HepG2 (cell line): ENCODE results near the gene FAM89B. TPM values are rescaled to one million over a fixed set of nuclear protein-coding genes. Genes with fewer than 3 reads are reported as not detected.

Experiments used
- ATF1 ChIP-seq: IDR thresholded peaks from 2 replicates; pipeline ENCODE4 v1.6.1; 2016; ENCODE audit warnings: mild to moderate bottlenecking, control low read depth
- CREBL2 ChIP-seq: sonication (generic); formaldehyde crosslinking; IDR thresholded peaks from 2 replicates; pipeline ENCODE4 v1.8.1; 2023; ENCODE audit warnings: missing genetic modification reagents, mild to moderate bottlenecking, borderline replicate concordance
- DZIP1 ChIP-seq: sonication (generic); formaldehyde crosslinking; IDR thresholded peaks from 2 replicates; pipeline ENCODE4 v1.5.0; 2020; ENCODE audit warnings: mild to moderate bottlenecking, missing genetic modification reagents
- HIC2 ChIP-seq: sonication (generic); formaldehyde crosslinking; IDR thresholded peaks from 2 replicates; pipeline ENCODE4 v1.9.0; 2022; ENCODE audit warnings: low read depth, missing genetic modification reagents
- HMGXB4 ChIP-seq, 2 experiments: sonication (generic) in 1 of 2; formaldehyde crosslinking in 1 of 2; IDR thresholded peaks; 2 replicates each; pipeline versions ENCODE4 v1.4.0 to v1.6.1; 2018 to 2020; ENCODE audit warnings: missing genetic modification reagents in 2 of 2, borderline replicate concordance in 1 of 2, low read depth in 1 of 2, mild to moderate bottlenecking in 1 of 2, missing biosample characterization in 1 of 2
- HNRNPLL ChIP-seq: fragments of 200-400 bp; formaldehyde crosslinking; IDR thresholded peaks from 2 replicates; pipeline ENCODE4 v1.6.1; 2017; ENCODE audit warnings: mild to moderate bottlenecking, low read depth, low read length; ENCODE audit not compliant: poor library complexity, severe bottlenecking
- MEF2D ChIP-seq: sonication (generic); formaldehyde crosslinking; IDR thresholded peaks from 2 replicates; pipeline ENCODE4 v1.5.1; 2020; ENCODE audit warnings: mild to moderate bottlenecking, missing genetic modification reagents
- MYPOP ChIP-seq: sonication (generic); formaldehyde crosslinking; IDR thresholded peaks from 2 replicates; pipeline ENCODE4 v1.8.1; 2023; ENCODE audit warnings: mild to moderate bottlenecking, moderate library complexity, missing genetic modification reagents
- NFATC3 ChIP-seq: sonication (generic); formaldehyde crosslinking; IDR thresholded peaks from 2 replicates; pipeline ENCODE4 v1.5.1; 2020; ENCODE audit warnings: mild to moderate bottlenecking, missing genetic modification reagents
- RBFOX2 ChIP-seq: fragments of 200-400 bp; formaldehyde crosslinking; IDR thresholded peaks from 2 replicates; pipeline ENCODE4 v1.6.1; 2017; ENCODE audit warnings: low read depth, mild to moderate bottlenecking, low read length
- SMAD3 ChIP-seq: sonication (generic); formaldehyde crosslinking; IDR thresholded peaks from 2 replicates; pipeline ENCODE4 v1.4.0; 2020; ENCODE audit warnings: missing genetic modification reagents
- SMC3 ChIP-seq: IDR thresholded peaks from 2 replicates; pipeline ENCODE4 v1.6.1; 2011; ENCODE audit warnings: low read length, improper control_type of control experiment
- SRSF1 ChIP-seq: fragments of 200-400 bp; formaldehyde crosslinking; optimal IDR thresholded peaks from 2 replicates; pipeline ENCODE3; 2017; ENCODE audit warnings: mild to moderate bottlenecking, low read depth, low read length, moderate library complexity
- TBX2 ChIP-seq: sonication (generic); formaldehyde crosslinking; IDR thresholded peaks from 2 replicates; pipeline ENCODE4 v1.5.0; 2020; ENCODE audit warnings: missing genetic modification reagents, mild to moderate bottlenecking, borderline replicate concordance
- ZBTB43 ChIP-seq: sonication (generic); formaldehyde crosslinking; conservative IDR thresholded peaks from 2 replicates; pipeline ENCODE4 v1.4.0; 2020; ENCODE audit warnings: missing genetic modification reagents
- ZBTB7B ChIP-seq: sonication (generic); formaldehyde crosslinking; IDR thresholded peaks from 2 replicates; pipeline ENCODE4 v1.4.0; 2020; ENCODE audit warnings: missing genetic modification reagents
- ZNF121 ChIP-seq: sonication (generic); formaldehyde crosslinking; IDR thresholded peaks from 2 replicates; pipeline ENCODE4 v1.5.0; 2020; ENCODE audit warnings: mild to moderate bottlenecking, missing genetic modification reagents
- ZNF451 ChIP-seq: sonication (generic); formaldehyde crosslinking; IDR thresholded peaks from 2 replicates; pipeline ENCODE4 v1.5.0; 2020; ENCODE audit warnings: mild to moderate bottlenecking, missing genetic modification reagents
- ZNF569 ChIP-seq: sonication (generic); formaldehyde crosslinking; IDR thresholded peaks from 2 replicates; pipeline ENCODE4 v1.5.0; 2020; ENCODE audit warnings: mild to moderate bottlenecking, missing genetic modification reagents, moderate library complexity, borderline replicate concordance
- ZNF782 ChIP-seq: sonication (generic); formaldehyde crosslinking; IDR thresholded peaks from 2 replicates; pipeline ENCODE4 v1.4.0; 2020; ENCODE audit warnings: missing genetic modification reagents, mild to moderate bottlenecking, borderline replicate concordance
- polyA plus RNA-seq, 8 experiments: library from polyadenylated mRNA; depleted of rRNA in 3 of 8; stranded (reverse) in 7 of 8; unstranded in 1 of 8; fragments of >200 nt; fragmentation: Illumina TruSeq in 4 of 8; extraction: Trizol in 4 of 8; gene quantifications; 2 replicates each; pipeline versions ENCODE4 v1.2.1 to v1.2.3, GENCODE V29; 2011 to 2016; ENCODE audit warnings: low read depth in 4 of 8, missing spikeins in 1 of 8, mixed read lengths in 1 of 8; ENCODE audit not compliant: insufficient read depth in 1 of 8
- total RNA-seq, 5 experiments: library from RNA; depleted of rRNA; stranded (reverse); fragments of >200 nt; fragmentation: Illumina TruSeq; extraction: Trizol; gene quantifications; 2 replicates each; pipeline ENCODE4 v1.2.3, GENCODE V29; 2016; ENCODE audit warnings: low read depth in 1 of 5

The FAM89B gene
- total and polyA plus RNA-seq, 2 of the 13 experiments (the other 11 are each of a cell fraction or from before 2014, with no cell fraction given): 5.7 to 8.0 TPM

- TF ChIP-seq DZIP1: no peak
- no peak for TF ChIP-seq HIC2 (CRISPR knock-in tag)
- TF ChIP-seq CREBL2 (CRISPR knock-in tag): no peak
- no peak for TF ChIP-seq SMC3
- TF ChIP-seq NFATC3 (CRISPR knock-in tag): no peak
- TF ChIP-seq MYPOP (CRISPR knock-in tag): peak; percentile 18; the same call in 1 of the 2 replicates
- peak; percentile 74 for TF ChIP-seq TBX2 (CRISPR knock-in tag)
- TF ChIP-seq ZNF451 (CRISPR knock-in tag): no peak
- peak; percentile 90; the same call in 1 of the 2 replicates for TF ChIP-seq RBFOX2
- no peak for TF ChIP-seq SRSF1
- TF ChIP-seq ZBTB7B: no peak
- TF ChIP-seq ZNF121 (CRISPR knock-in tag): no peak
- peak; percentile 35; the same call in 1 of the 2 replicates for TF ChIP-seq MEF2D (CRISPR knock-in tag)
- no peak; the same call in 1 of the 2 replicates for TF ChIP-seq SMAD3 (CRISPR knock-in tag)
- TF ChIP-seq ZNF782 (CRISPR knock-in tag): 0 out of 2 replicates have a peak, but pooled peaks have one; percentile 17
- peak; percentile 95 for TF ChIP-seq ATF1 (CRISPR knock-in tag)
- no peak for TF ChIP-seq ZBTB43 (CRISPR knock-in tag)
- peak in 1 of 2 experiments; percentile 47; a peak in 2 of 4 replicates for TF ChIP-seq HMGXB4 (CRISPR knock-in tag; IDR thresholded peaks at IDR 0.05; ENCODE audit: borderline replicate concordance in 1 of 2, low read depth in 1 of 2)
- no peak for TF ChIP-seq ZNF569 (CRISPR knock-in tag)
- TF ChIP-seq HNRNPLL: peak; percentile 87
Observed at GRCh38 chr11:65615229-65615949, 43.1 kb downstream of the FAM89B start, which contains the start of gene PCNX3 (continued).
